Neural cell (in vitro differentiated cells): ENCODE results near the gene RTN4. TPM values are rescaled to one million over a fixed set of nuclear protein-coding genes. Genes with fewer than 3 reads are reported as not detected.

Source experiments
- H2AFZ ChIP-seq: fragments of 200-600, 300-800 bp; sonication (generic), shearing (Covaris generic); 2 replicates; pipeline ENCODE4 v1.6.0; 2014; ENCODE audit warnings: low read depth, mild to moderate bottlenecking, antibody characterized with exemption, low read length, moderate library complexity
- H3F3A ChIP-seq: fragments of 200-600 bp; shearing (Covaris generic); 2 replicates; pipeline ENCODE4 v1.6.1; 2016; ENCODE audit warnings: mild to moderate bottlenecking, moderate library complexity, mixed read lengths, antibody characterized with exemption, low read length; ENCODE audit not compliant: insufficient read depth, poor library complexity, severe bottlenecking
- H3K27ac ChIP-seq: fragments of 200-600, 300-800 bp; sonication (generic), shearing (Covaris generic); 2 replicates; pipeline ENCODE4 v1.5.1; 2014; ENCODE audit warnings: mild to moderate bottlenecking, low read length, moderate library complexity
- H3K27me3 ChIP-seq: fragments of 300-800, 200-600 bp; sonication (generic), shearing (Covaris generic); 2 replicates; pipeline ENCODE4 v1.6.0; 2014; ENCODE audit warnings: mild to moderate bottlenecking, low read depth, low read length, moderate library complexity; ENCODE audit not compliant: insufficient read depth
- H3K36me3 ChIP-seq: fragments of 300-800, 200-600 bp; sonication (generic), shearing (Covaris generic); 2 replicates; pipeline ENCODE4 v1.5.1; 2014; ENCODE audit warnings: mild to moderate bottlenecking, antibody characterized with exemption, low read length, moderate library complexity; ENCODE audit not compliant: insufficient read depth
- H3K4me2 ChIP-seq: fragments of 300-800, 200-600 bp; sonication (generic), shearing (Covaris generic); 2 replicates; pipeline ENCODE4 v1.6.0; 2014; ENCODE audit warnings: mild to moderate bottlenecking, low read length
- H3K4me3 ChIP-seq: fragments of 300-800, 200-600 bp; sonication (generic), shearing (Covaris generic); 2 replicates; pipeline ENCODE4 v1.5.1; 2014; ENCODE audit warnings: mild to moderate bottlenecking, low read length, moderate library complexity
- H3K79me2 ChIP-seq: fragments of 200-600 bp; shearing (Covaris generic); replicated peaks from 2 replicates; pipeline ENCODE4 v1.6.0; 2014; ENCODE audit warnings: mild to moderate bottlenecking, low read length, moderate library complexity; ENCODE audit not compliant: insufficient read depth
- H3K9ac ChIP-seq: fragments of 300-800, 200-600 bp; sonication (generic), shearing (Covaris generic); 2 replicates; pipeline ENCODE4 v1.6.1; 2016; ENCODE audit warnings: mild to moderate bottlenecking, low read length, mixed read lengths
- H3K9me2 ChIP-seq: fragments of 200-600 bp; shearing (Covaris generic); 2 replicates; pipeline ENCODE4 v1.6.1; 2016; ENCODE audit warnings: mild to moderate bottlenecking, low read length, mixed read lengths; ENCODE audit not compliant: insufficient read depth
- H3K9me3 ChIP-seq: fragments of 200-600, 300-800 bp; sonication (generic), shearing (Covaris generic); 2 replicates; pipeline ENCODE4 v1.6.1; 2016; ENCODE audit warnings: mild to moderate bottlenecking, mixed run types, low read length, moderate library complexity, mixed read lengths
- H4K20me1 ChIP-seq: fragments of 200-600 bp; shearing (Covaris generic); 2 replicates; pipeline ENCODE4 v1.6.1; 2016; ENCODE audit warnings: mild to moderate bottlenecking, mixed run types; ENCODE audit not compliant: insufficient read depth
- EP300 ChIP-seq: fragments of 450-650 bp; conservative IDR thresholded peaks from 2 replicates; pipeline ENCODE4 v1.6.1; 2014; ENCODE audit warnings: antibody characterized with exemption, mild to moderate bottlenecking, moderate library complexity; ENCODE audit not compliant: poor library complexity, severe bottlenecking
- EZH2 ChIP-seq: fragments of 200-600, 300-800 bp; shearing (Covaris generic), sonication (generic); IDR thresholded peaks from 2 replicates; pipeline ENCODE4 v1.6.1; 2014; ENCODE audit warnings: antibody characterized with exemption, low read length, borderline replicate concordance, mild to moderate bottlenecking; ENCODE audit not compliant: insufficient read depth, poor library complexity, severe bottlenecking
- MXI1 ChIP-seq: fragments of 450-650 bp; conservative IDR thresholded peaks from 2 replicates; pipeline ENCODE4 v1.6.1; 2014; ENCODE audit warnings: antibody characterized with exemption, mild to moderate bottlenecking; ENCODE audit not compliant: poor library complexity, severe bottlenecking
- POLR2AphosphoS5 ChIP-seq: IDR thresholded peaks from 2 replicates; pipeline ENCODE4 v1.6.1; 2012
- RAD21 ChIP-seq: fragments of 450-650 bp; conservative IDR thresholded peaks from 2 replicates; pipeline ENCODE4 v1.6.1; 2014; ENCODE audit warnings: antibody characterized with exemption, mild to moderate bottlenecking, moderate library complexity
- SMC3 ChIP-seq: fragments of 450-650 bp; conservative IDR thresholded peaks from 2 replicates; pipeline ENCODE4 v1.6.1; 2014; ENCODE audit warnings: antibody characterized with exemption, mild to moderate bottlenecking, moderate library complexity; ENCODE audit not compliant: poor library complexity
- TAF1 ChIP-seq: IDR thresholded peaks from 2 replicates; pipeline ENCODE4 v1.6.1; 2012; ENCODE audit warnings: low read depth
- polyA plus RNA-seq: library from polyadenylated mRNA; depleted of rRNA; stranded (reverse); fragments of >200 nt; gene quantifications from 2 replicates; pipeline ENCODE4 v1.2.3, GENCODE V29; 2014
- TF ChIP-seq, protein P1 (sequence below): IDR thresholded peaks from 2 replicates; pipeline ENCODE4 v1.6.1; 2012; ENCODE audit warnings: borderline replicate concordance
- TF ChIP-seq, protein P2 (sequence below): fragments of 450-650 bp; IDR thresholded peaks from 2 replicates; pipeline ENCODE4 v1.5.1; 2014; ENCODE audit warnings: antibody characterized with exemption, mild to moderate bottlenecking, moderate library complexity; ENCODE audit not compliant: poor library complexity, severe bottlenecking

The RTN4 gene
- polyA plus RNA-seq, 1 donor from 2014 or later = 582 TPM

DNA sequence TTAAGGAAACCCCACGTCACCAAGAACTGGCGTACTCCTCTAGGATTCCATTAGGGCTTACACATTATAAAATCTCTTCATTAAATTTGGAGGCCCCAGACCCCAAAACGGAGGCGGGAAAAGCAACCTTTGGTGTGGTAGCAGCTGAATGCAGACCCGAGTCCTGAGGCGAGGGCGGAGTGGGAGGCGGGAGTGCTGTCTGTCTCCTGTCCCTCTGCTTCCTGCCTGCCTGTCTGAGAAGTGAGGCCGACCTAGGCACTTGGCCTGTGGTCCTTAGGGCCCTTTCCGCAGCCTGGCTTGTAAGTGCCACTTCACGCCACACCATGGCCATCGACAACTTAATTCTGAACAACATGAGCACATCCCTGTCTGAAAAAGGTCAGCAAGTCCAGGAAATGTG lies 102.1 kb downstream of the RTN4 start:
- Histone ChIP-seq H2AFZ (no peak overlapping the region), H3K9me3 (no peaks in the 10 kb centered on the region), H3K36me3 (no peaks in the 10 kb centered on the region), H4K20me1 (no peaks in the 10 kb centered on the region), H3K27ac (no peak overlapping the region), H3K9me2 (no peaks in the 10 kb centered on the region), H3K27me3 (no peaks in the 10 kb centered on the region), H3K4me3 (no peak overlapping the region), H3K79me2 (no peaks in the 10 kb centered on the region), H3F3A (no peaks in the 10 kb centered on the region), H3K9ac (no peak overlapping the region), H3K4me2 (no peak overlapping the region)
- TF ChIP-seq, protein P1, sequence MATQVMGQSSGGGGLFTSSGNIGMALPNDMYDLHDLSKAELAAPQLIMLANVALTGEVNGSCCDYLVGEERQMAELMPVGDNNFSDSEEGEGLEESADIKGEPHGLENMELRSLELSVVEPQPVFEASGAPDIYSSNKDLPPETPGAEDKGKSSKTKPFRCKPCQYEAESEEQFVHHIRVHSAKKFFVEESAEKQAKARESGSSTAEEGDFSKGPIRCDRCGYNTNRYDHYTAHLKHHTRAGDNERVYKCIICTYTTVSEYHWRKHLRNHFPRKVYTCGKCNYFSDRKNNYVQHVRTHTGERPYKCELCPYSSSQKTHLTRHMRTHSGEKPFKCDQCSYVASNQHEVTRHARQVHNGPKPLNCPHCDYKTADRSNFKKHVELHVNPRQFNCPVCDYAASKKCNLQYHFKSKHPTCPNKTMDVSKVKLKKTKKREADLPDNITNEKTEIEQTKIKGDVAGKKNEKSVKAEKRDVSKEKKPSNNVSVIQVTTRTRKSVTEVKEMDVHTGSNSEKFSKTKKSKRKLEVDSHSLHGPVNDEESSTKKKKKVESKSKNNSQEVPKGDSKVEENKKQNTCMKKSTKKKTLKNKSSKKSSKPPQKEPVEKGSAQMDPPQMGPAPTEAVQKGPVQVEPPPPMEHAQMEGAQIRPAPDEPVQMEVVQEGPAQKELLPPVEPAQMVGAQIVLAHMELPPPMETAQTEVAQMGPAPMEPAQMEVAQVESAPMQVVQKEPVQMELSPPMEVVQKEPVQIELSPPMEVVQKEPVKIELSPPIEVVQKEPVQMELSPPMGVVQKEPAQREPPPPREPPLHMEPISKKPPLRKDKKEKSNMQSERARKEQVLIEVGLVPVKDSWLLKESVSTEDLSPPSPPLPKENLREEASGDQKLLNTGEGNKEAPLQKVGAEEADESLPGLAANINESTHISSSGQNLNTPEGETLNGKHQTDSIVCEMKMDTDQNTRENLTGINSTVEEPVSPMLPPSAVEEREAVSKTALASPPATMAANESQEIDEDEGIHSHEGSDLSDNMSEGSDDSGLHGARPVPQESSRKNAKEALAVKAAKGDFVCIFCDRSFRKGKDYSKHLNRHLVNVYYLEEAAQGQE = no peak
- TF ChIP-seq, protein P2, sequence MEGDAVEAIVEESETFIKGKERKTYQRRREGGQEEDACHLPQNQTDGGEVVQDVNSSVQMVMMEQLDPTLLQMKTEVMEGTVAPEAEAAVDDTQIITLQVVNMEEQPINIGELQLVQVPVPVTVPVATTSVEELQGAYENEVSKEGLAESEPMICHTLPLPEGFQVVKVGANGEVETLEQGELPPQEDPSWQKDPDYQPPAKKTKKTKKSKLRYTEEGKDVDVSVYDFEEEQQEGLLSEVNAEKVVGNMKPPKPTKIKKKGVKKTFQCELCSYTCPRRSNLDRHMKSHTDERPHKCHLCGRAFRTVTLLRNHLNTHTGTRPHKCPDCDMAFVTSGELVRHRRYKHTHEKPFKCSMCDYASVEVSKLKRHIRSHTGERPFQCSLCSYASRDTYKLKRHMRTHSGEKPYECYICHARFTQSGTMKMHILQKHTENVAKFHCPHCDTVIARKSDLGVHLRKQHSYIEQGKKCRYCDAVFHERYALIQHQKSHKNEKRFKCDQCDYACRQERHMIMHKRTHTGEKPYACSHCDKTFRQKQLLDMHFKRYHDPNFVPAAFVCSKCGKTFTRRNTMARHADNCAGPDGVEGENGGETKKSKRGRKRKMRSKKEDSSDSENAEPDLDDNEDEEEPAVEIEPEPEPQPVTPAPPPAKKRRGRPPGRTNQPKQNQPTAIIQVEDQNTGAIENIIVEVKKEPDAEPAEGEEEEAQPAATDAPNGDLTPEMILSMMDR = no peak
- no peak for TF ChIP-seq EP300
- TF ChIP-seq MXI1 = no peak
- TF ChIP-seq TAF1 = no peak
- no peak for TF ChIP-seq SMC3
- no peak for TF ChIP-seq RAD21
- no peak for TF ChIP-seq POLR2AphosphoS5
- no peak for TF ChIP-seq EZH2

DNA sequence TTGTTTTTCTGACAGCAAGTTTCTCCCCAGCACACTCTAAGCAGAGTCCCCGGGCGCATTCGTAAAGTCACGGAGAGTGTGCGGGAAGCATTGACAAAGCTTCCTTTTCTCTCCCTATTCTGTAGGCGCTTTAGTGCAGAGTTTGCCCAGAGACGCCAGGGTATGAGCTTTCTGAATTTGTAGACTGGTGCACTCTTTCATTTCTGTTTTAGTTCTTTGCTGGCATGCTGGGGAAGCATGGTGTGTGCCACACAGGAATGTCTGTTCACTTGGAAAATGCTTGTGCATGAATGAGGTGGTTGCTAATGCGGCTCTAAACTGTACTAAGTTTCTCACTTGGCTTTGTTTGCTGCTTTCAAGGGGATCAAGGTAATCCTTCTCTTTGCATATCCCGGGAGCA lies 102.6 kb downstream of the RTN4 start:
- H3K27ac ChIP-seq = no peak overlapping the region

More for the DNA sequence above, 102.6 kb downstream of the RTN4 start:
- H4K20me1 ChIP-seq = no peaks in the 10 kb centered on the region
- no peak overlapping the region for H3K4me3 ChIP-seq
- H3K9me3 ChIP-seq = no peaks in the 10 kb centered on the region
- no peak overlapping the region for H2AFZ ChIP-seq
- no peak for TF ChIP-seq TAF1
- TF ChIP-seq, protein P2 = no peak
- no peak for TF ChIP-seq SMC3
- TF ChIP-seq POLR2AphosphoS5 = no peak
- TF ChIP-seq, protein P1 = no peak
- TF ChIP-seq RAD21 = no peak
- TF ChIP-seq EZH2 = no peak
- no peak for TF ChIP-seq EP300
- no peak for TF ChIP-seq MXI1
- no peak overlapping the region for H3K4me2 ChIP-seq
- no peaks in the 10 kb centered on the region for H3F3A ChIP-seq
- no peaks in the 10 kb centered on the region for H3K79me2 ChIP-seq
- H3K27me3 ChIP-seq = no peaks in the 10 kb centered on the region
- no peak overlapping the region for H3K9ac ChIP-seq
- H3K36me3 ChIP-seq = no peaks in the 10 kb centered on the region
- H3K9me2 ChIP-seq = no peaks in the 10 kb centered on the region
